Measurements from ENCODE around the gene KISS1.

KISS1 gene

DNA sequence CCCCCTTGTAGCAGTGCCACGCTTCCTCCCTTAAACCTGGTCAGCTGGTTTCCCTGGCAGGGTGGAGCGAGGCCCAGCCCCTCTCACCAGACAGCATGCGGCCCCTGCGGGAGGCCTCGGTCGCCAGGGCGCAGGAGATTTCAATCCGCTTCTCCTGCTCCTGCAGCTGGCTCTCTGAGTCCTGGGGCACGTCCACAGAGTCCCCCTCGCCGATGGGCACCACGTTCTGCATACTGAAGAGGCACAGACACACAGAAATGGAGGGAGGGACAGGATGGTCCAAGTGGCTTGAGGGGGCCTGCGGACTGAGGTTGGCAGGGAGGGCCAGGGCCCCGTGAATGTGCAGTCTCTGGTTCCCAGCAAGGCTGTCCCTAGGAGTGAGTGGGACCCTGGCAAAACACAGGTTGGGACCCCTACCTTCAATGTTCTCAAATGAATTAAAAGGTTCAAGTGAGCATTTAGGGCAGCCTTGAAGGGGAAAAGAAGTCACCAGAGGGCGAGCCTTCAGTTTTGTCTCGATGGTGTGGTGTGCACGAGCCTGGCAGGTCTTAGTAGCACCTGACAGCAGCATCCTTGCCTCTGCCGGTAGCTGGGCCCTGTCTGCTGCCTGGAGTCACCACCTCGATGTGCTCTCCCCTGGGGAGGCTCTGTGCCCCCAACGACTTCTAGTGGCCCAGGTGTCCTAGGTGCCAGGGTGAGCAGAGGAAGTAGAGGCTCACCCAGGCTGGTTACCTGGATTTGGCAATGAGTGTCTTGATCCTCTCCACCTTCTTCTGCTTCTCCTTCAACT lies 31.9 kb upstream of the KISS1 start:
- H3K36me3 ChIP-seq (ENCODE audit: control insufficient read depth, insufficient read depth, low read length), result peaks cover 46% of the 10 kb centered on the region
- no peaks in the 10 kb centered on the region for H3K4me1 ChIP-seq (ENCODE audit: control insufficient read depth, insufficient read depth, low read length, poor library complexity, severe bottlenecking)
- WGBS, 2 experiments (ENCODE audit: insufficient coverage in 2 of 2), result 93 to 94% methylated on average over 18 to 20 of the region's 20 CpGs
- no peaks in the 10 kb centered on the region for H3K9me3 ChIP-seq (ENCODE audit: control insufficient read depth, low read length)
- no peak overlapping the region for H3K4me3 ChIP-seq (ENCODE audit: extremely low read depth, insufficient read depth, low read length, poor library complexity, severe bottlenecking)
- H3K27ac ChIP-seq (ENCODE audit: low read depth, low read length, severe bottlenecking), result no peak overlapping the region

GRCh38 chr1:204227351-204227750 lies 31.1 kb upstream of the KISS1 start:
- Histone ChIP-seq H3K27ac (ENCODE audit: low read depth, low read length, severe bottlenecking) (no peak overlapping the region), H3K9me3 (ENCODE audit: control insufficient read depth, low read length) (no peaks in the 10 kb centered on the region), H3K4me1 (ENCODE audit: control insufficient read depth, insufficient read depth, low read length, poor library complexity, severe bottlenecking) (no peaks in the 10 kb centered on the region), H3K36me3 (ENCODE audit: control insufficient read depth, insufficient read depth, low read length) (peaks cover 51% of the 10 kb centered on the region), H3K4me3 (ENCODE audit: extremely low read depth, insufficient read depth, low read length, poor library complexity, severe bottlenecking) (no peak overlapping the region)
- 100% methylated on average over 1 to 2 of the region's 2 CpGs for WGBS, 2 experiments (ENCODE audit: insufficient coverage in 2 of 2)

DNA sequence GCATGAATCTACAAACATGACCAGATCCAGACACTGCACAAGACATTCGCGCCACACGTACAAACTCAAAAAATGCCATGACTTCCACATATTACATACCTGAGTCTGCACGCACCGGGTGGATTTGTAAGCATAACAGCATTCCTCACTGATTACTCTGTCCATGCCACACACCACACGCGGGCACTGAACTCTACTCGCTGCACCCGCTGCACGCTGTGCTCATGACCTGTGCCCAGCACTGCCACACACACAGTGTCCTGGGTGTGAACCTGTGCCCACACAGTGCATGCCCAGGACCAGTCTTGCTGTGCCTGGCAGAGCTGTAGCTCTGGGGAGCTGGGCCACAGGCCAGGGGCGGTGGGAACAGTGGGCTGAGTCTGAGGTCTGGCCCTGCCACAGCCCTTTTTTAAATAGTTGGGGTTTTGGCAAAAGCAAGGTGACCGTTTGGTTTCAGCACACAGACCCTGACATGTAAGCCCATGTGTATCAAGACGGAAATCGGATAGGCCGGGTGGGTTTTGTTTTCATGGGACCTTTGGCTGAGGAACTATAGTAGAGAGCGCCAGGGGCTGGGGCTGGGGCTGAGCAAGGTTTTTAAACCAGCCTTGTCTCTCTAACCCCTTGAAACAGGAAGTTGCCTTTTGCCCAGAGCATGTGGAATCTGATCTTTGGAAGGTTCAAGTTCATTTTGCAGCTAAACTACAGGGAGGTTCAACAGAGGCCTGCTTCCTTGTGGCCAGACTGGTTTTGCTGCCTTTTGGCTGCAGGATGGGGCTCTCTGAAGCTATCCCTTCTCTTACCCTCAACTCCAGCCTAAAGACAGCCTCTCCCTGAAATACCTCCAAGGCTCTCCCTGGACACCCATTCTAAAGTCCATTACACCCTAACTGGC lies 29.8 kb upstream of the KISS1 start:
- no peaks in the 10 kb centered on the region for H3K4me1 ChIP-seq (ENCODE audit: control insufficient read depth, insufficient read depth, low read length, poor library complexity, severe bottlenecking)
- WGBS, 2 experiments (ENCODE audit: insufficient coverage in 2 of 2), result 96 to 97% methylated on average over 16 of the region's 16 CpGs
- H3K36me3 ChIP-seq (ENCODE audit: control insufficient read depth, insufficient read depth, low read length), result peaks cover 48% of the 10 kb centered on the region
- no peak overlapping the region for H3K4me3 ChIP-seq (ENCODE audit: extremely low read depth, insufficient read depth, low read length, poor library complexity, severe bottlenecking)
- no peaks in the 10 kb centered on the region for H3K9me3 ChIP-seq (ENCODE audit: control insufficient read depth, low read length)
- H3K27ac ChIP-seq (ENCODE audit: low read depth, low read length, severe bottlenecking), result no peak overlapping the region

GRCh38 chr1:204224655-204225054 lies 28.4 kb upstream of the KISS1 start:
- Histone ChIP-seq H3K9me3 (ENCODE audit: control insufficient read depth, low read length) (no peaks in the 10 kb centered on the region), H3K4me3 (ENCODE audit: extremely low read depth, insufficient read depth, low read length, poor library complexity, severe bottlenecking) (no peak overlapping the region), H3K36me3 (ENCODE audit: control insufficient read depth, insufficient read depth, low read length) (peaks cover 41% of the 10 kb centered on the region), H3K4me1 (ENCODE audit: control insufficient read depth, insufficient read depth, low read length, poor library complexity, severe bottlenecking) (no peaks in the 10 kb centered on the region), H3K27ac (ENCODE audit: low read depth, low read length, severe bottlenecking) (no peak overlapping the region)
- WGBS, 2 experiments (ENCODE audit: insufficient coverage in 2 of 2), result 79 to 90% methylated on average over 6 to 7 of the region's 8 CpGs

DNA sequence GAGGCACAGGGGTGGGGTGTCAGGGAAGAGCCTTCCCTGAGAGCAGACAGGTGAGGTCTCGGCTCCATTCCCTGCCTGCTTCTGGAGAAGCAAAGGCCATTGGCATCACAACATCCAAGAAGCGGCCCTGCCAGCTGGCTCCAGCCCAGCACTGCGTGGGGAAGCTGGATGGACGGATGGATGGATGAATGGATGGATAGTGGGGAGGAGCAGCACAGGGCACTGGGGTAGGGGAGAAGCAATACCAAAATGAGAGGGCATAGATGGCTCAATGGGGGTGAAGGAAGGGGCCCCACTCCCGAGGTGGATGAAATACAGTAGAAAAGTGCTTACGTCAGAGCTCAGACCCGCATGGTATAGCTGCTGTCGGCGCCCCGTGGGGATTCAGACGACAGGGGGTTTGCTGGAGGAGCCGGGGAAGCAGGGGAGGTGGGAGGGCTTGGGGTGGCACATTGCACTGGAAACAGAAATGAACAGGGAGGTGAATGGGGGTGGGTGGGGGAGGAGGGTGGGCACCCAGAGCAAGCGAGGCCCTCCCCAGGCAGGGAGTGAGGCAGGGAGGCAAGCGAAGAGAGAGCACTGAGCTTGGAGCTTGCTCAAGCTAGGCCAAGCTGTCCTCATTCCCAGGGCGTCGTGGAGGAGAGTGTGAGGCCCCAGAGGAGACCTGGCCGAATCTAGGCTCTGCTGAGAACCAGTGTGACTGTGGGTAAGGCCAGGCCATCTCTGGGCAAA lies 27.0 kb upstream of the KISS1 start:
- Histone ChIP-seq H3K4me3 (ENCODE audit: extremely low read depth, insufficient read depth, low read length, poor library complexity, severe bottlenecking) (no peak overlapping the region), H3K9me3 (ENCODE audit: control insufficient read depth, low read length) (no peaks in the 10 kb centered on the region), H3K27ac (ENCODE audit: low read depth, low read length, severe bottlenecking) (no peak overlapping the region), H3K36me3 (ENCODE audit: control insufficient read depth, insufficient read depth, low read length) (peaks cover 38% of the 10 kb centered on the region), H3K4me1 (ENCODE audit: control insufficient read depth, insufficient read depth, low read length, poor library complexity, severe bottlenecking) (no peaks in the 10 kb centered on the region)
- 93 to 97% methylated on average over 16 to 17 of the region's 17 CpGs for WGBS, 2 experiments (ENCODE audit: insufficient coverage in 2 of 2)

- Histone ChIP-seq H3K4me1 (ENCODE audit: control insufficient read depth, insufficient read depth, low read length, poor library complexity, severe bottlenecking) (no peaks in the 10 kb centered on the region), H3K4me3 (ENCODE audit: extremely low read depth, insufficient read depth, low read length, poor library complexity, severe bottlenecking) (no peak overlapping the region), H3K27ac (ENCODE audit: low read depth, low read length, severe bottlenecking) (no peak overlapping the region), H3K9me3 (ENCODE audit: control insufficient read depth, low read length) (no peaks in the 10 kb centered on the region), H3K36me3 (ENCODE audit: control insufficient read depth, insufficient read depth, low read length) (peaks cover 32% of the 10 kb centered on the region)
- 67 to 94% methylated on average over 1 to 3 of the region's 3 CpGs for WGBS, 2 experiments (ENCODE audit: insufficient coverage in 2 of 2)
Observed at GRCh38 chr1:204222764-204223055, 26.4 kb upstream of the KISS1 start.

DNA sequence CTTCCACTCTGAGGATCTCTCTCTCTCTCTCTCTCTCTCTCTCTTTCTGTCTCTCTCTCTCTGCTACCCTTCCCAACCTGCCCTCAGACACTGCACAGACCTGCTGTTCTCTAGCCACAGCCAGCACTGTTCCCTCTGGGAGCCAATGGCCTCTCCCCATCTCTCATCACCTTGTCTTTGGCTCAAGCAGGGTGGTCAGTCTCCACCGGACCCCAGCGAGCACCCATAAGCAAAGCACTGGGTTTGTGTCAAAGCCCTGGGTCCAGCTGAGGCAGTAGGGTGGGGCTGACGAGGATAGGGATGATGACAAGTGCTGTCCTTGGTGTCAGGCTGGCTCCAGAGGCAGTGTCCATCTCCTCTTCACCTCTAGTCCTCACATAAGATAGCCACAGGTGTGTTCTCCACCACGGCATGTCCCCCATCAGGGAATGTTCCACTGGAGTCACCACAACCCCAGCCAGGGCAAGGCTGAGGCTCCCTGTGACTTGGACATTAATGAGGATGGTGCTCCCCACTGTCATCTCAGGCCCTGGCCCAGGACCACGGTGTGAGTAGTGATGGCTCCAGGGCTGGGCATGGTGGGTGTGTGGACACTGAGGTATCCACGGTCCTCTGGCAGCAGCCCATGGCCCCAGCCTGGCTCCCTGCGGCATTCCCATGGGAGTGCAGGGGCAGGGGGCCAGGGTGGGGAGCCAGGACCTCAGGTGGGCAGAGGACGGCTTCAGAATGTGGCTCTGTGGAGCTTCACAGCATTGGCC lies 25.9 kb upstream of the KISS1 start:
- no peak overlapping the region for H3K27ac ChIP-seq (ENCODE audit: low read depth, low read length, severe bottlenecking)
- peaks cover 29% of the 10 kb centered on the region for H3K36me3 ChIP-seq (ENCODE audit: control insufficient read depth, insufficient read depth, low read length)
- no peaks in the 10 kb centered on the region for H3K9me3 ChIP-seq (ENCODE audit: control insufficient read depth, low read length)
- 90 to 95% methylated on average over 3 of the region's 8 CpGs for WGBS, 2 experiments (ENCODE audit: insufficient coverage in 2 of 2)
- no peaks in the 10 kb centered on the region for H3K4me1 ChIP-seq (ENCODE audit: control insufficient read depth, insufficient read depth, low read length, poor library complexity, severe bottlenecking)
- no peak overlapping the region for H3K4me3 ChIP-seq (ENCODE audit: extremely low read depth, insufficient read depth, low read length, poor library complexity, severe bottlenecking)

GRCh38 chr1:204221271-204221670 lies 25.0 kb upstream of the KISS1 start:
- WGBS, 2 experiments (ENCODE audit: insufficient coverage in 2 of 2), result 73 to 93% methylated on average over 4 to 8 of the region's 11 CpGs
- Histone ChIP-seq H3K27ac (ENCODE audit: low read depth, low read length, severe bottlenecking) (no peak overlapping the region), H3K4me1 (ENCODE audit: control insufficient read depth, insufficient read depth, low read length, poor library complexity, severe bottlenecking) (no peaks in the 10 kb centered on the region), H3K4me3 (ENCODE audit: extremely low read depth, insufficient read depth, low read length, poor library complexity, severe bottlenecking) (no peak overlapping the region), H3K9me3 (ENCODE audit: control insufficient read depth, low read length) (no peaks in the 10 kb centered on the region), H3K36me3 (ENCODE audit: control insufficient read depth, insufficient read depth, low read length) (peaks cover 24% of the 10 kb centered on the region)

GRCh38 chr1:204219971-204220616 lies 23.8 kb upstream of the KISS1 start:
- H3K9me3 ChIP-seq (ENCODE audit: control insufficient read depth, low read length), result no peaks in the 10 kb centered on the region
- no peak overlapping the region for H3K27ac ChIP-seq (ENCODE audit: low read depth, low read length, severe bottlenecking)
- 91 to 94% methylated on average over 9 of the region's 10 CpGs for WGBS, 2 experiments (ENCODE audit: insufficient coverage in 2 of 2)
- H3K4me3 ChIP-seq (ENCODE audit: extremely low read depth, insufficient read depth, low read length, poor library complexity, severe bottlenecking), result no peak overlapping the region
- no peaks in the 10 kb centered on the region for H3K4me1 ChIP-seq (ENCODE audit: control insufficient read depth, insufficient read depth, low read length, poor library complexity, severe bottlenecking)
- H3K36me3 ChIP-seq (ENCODE audit: control insufficient read depth, insufficient read depth, low read length), result peaks cover 19% of the 10 kb centered on the region

- H3K9me3 ChIP-seq (ENCODE audit: control insufficient read depth, low read length), result no peaks in the 10 kb centered on the region
- H3K36me3 ChIP-seq (ENCODE audit: control insufficient read depth, insufficient read depth, low read length), result peaks cover 19% of the 10 kb centered on the region
- WGBS, 2 experiments (ENCODE audit: insufficient coverage in 2 of 2), result 100% methylated on average over 1 of the region's 2 CpGs; no CpG with 5 or more reads in 1 of the 2 experiments
- H3K4me1 ChIP-seq (ENCODE audit: control insufficient read depth, insufficient read depth, low read length, poor library complexity, severe bottlenecking), result no peaks in the 10 kb centered on the region
- H3K4me3 ChIP-seq (ENCODE audit: extremely low read depth, insufficient read depth, low read length, poor library complexity, severe bottlenecking), result no peak overlapping the region
- no peak overlapping the region for H3K27ac ChIP-seq (ENCODE audit: low read depth, low read length, severe bottlenecking)
Observed at GRCh38 chr1:204218552-204218951, 22.3 kb upstream of the KISS1 start.

All from mesodermal cell (in vitro differentiated cells).